Stimulated activated CD4-positive, alpha-beta T cell treated with anti-CD3 and anti-CD28 coated beads, Interleukin-12 subunit alpha, Interleukin-12 subunit beta, amount 100 ng/mL, for 4 hours (primary cell): ENCODE data around the gene SLC12A5.
"Not testable (repeated sequence)": the region's sequence is repeated elsewhere in the genome, so short reads cannot be mapped to it uniquely, and the experiment has no call there.

Experiments
- DNase-seq: peaks from one replicate; pipeline ENCODE4 v3.0.0-alpha.2; 2020

Gene SLC12A5

DNA sequence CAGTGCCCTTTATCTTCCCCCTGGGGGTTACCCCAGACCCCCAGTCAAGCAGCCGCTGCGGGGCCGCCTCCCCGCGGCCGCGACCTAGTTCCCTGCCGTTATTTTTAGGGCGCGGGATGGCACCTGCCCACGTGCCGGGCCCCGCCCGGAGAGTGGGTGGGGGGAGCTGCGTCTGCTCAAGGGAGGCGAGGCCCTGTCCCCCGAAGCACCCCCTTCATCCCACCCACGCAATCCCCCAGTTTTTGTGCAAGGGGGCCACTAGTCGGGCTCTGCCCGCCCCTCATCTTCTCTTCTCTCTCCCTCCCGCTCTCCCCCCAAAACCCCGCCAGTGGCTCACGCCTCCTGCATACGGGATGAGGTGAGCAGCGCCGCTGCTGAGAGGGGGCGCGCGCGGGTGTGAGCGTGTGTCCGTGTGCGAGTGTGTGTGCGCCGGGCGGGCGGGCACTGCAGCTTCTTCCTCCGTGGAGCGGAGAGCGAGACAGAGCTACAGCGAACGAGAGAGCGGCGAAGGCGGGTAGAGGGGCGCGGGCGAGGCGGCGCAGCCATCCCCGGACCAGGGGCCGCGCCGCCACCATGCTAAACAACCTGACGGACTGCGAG is at the start of gene SLC12A5:
TSS of gene SLC12A5 (plus strand) at position 444 of the 600 bp plus-strand sequence. CDS start at position 574, 130 bp downstream.
- DNase-seq: no peak

DNA sequence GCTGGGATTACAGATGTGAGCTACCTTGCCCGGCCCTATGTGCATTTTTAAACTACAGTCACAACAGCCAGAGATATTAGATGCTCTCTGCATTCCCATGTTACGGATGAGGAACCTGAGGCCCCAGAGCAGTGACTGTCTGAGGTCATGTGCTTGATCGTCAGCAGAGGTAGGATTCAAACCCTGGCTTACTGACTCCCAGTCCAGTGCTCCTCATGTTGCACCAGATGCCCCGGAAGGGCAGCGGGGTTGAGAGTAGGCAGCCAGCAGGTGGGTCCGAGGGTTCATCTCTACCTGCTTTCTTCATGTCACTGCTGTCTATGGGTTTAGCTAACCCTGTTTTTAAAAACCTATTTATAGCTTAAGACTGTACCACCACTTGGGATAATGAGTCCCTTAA is 47.8 kb upstream of the SLC12A5 start:
- DNase-seq: no peak

DNA sequence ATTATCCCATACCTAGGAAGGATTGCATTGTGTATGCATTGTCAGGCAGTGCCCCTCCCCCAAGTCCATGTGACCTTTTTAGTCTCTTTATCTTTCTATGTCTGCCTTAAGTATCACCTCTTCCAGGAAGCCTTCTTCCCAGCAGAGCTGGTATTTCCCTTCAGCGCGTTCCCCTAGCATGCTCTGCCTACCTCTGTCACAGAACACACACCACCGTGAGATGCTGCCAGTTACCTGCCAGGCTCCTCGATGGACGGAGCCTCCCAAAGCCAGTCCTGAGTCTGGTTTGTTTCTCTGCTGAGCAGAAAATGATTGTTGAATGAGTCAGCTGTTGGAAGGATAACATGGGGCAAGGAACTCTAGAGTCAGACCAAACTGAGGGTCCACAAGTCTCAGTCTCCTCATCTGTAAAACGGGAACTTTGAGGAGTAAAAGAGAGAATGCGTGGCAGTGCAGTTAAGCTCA is 45.7 kb upstream of the SLC12A5 start:
- no peak for DNase-seq

DNA sequence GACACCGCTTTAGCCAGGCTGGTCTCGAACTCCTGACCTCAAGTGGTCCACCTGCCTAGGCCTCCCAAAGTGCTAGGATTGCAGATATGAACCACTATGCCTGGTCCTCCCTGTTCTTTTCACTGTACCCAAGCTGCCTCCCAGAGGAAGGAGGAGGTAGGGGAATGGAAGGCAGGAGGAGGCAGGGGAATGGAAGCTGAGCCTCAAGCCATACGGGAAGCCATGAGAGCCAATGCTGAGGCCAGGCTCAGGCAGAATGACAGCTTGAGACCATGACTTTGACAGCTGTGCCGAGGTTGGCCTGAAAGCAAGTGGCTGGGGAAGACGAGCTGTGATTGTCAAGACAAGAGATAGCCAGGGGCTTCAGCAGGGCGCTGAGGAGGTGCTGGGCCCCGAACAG is 43.4 kb upstream of the SLC12A5 start:
- DNase-seq: no peak

DNA sequence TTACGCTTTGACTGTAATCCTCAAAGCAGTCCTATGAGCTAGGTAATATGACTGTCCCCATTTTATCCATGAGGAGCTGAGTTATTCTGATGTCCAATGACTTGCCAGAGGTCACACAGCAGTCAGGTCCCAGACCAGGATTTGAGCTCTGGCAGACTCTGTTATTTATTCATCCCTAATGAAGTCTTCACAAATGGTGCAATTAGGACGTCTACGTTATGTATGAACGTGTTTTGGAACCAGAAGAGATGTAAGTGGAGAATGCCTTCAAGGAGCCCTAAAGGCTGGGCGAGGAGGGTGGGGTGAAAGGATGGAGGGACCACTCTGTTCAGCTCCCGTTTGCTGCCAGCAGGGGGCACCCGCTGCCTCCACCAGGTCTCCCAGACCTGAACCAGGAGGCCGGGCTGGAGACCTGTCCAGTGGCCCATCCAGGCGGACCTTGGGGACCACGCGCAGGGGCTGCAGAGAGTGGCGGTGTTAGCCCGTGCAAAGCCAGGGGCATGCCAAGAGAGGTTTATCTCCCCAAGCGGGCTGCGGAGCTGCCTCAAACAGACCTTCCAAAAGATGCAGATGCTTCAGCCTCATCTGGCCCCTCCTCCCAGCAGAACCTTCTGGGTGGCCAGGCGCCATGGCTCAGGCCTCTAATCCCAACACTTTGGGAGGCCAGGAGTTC is 41.8 kb upstream of the SLC12A5 start:
- peak; percentile 76 for DNase-seq

DNA sequence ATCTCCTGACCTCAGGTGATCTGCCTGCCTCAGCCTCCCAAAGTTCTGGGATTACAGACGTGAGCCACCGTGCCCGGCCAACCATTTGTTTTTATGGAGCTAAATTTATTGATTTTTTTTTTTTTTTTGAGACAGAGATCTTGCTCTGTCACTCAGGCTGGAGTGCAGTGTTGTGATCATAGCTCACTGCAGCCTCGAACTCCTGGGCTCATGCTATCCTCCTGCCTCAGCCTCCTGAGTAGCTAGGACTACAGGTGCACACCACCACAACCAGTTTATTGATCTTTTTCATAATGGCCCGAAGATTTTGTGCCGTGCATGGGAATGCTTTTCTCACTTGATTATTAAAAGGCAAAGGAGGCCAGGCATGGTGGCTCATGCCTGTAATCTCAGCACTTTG is 40.2 kb upstream of the SLC12A5 start:
- DNase-seq: not testable (repeated sequence)

DNA sequence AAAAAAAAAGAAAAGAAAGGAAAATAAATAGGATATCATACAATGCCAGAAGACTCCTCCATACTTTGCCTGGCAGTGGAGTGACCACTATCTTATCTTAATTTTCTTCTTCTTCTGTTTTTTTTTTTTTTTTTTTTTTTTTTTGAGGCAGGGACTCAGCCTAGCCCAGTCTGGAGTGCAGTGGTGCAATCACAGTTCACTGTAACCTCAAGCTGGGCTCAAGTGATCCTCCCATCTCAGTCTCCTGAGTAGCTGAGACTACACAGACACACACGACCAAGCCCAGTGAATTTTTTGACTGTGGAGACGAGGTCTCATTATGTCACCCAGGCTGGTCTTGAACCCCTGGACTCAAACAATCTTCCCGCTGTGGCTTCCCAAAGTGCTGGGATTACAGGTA is 37.4 kb upstream of the SLC12A5 start:
- no peak for DNase-seq

DNA sequence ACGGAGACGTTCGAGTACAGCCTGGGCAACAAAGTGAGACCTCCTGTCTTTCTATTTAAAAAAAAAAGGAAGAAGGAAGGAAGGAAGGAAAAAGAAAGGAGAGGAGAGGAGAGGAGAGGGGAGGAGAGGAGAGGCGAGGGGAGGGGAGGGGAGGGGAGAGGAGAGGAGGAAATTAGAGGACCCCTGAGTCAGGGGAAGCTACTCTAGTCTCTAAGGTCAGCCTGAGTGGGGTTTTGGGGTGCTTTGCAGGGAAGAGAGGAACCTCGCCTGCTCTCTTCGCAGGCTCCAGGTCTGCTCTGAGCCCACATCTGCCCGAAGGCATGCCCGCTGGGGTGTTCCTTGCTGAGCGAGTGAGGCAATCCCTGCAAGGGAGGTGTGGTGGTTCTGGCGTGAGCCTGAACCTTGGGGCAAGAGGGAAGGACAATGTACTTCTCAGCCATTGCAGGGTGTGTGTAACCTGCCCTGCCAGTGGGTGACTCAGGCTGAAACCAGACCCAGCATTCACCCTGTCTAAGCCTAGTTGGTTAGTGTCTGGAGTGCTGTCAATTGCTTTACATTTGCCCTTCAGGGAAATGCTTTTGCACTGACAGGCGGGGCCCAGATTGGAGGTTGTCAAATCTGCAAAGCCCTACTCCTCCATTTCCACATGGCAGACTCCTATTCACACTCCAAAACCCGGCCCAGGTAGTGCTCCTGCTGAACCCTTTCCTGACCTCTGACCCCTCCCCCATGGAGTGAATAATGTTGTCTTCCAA is 35.6 kb upstream of the SLC12A5 start:
- DNase-seq: no peak

DNA sequence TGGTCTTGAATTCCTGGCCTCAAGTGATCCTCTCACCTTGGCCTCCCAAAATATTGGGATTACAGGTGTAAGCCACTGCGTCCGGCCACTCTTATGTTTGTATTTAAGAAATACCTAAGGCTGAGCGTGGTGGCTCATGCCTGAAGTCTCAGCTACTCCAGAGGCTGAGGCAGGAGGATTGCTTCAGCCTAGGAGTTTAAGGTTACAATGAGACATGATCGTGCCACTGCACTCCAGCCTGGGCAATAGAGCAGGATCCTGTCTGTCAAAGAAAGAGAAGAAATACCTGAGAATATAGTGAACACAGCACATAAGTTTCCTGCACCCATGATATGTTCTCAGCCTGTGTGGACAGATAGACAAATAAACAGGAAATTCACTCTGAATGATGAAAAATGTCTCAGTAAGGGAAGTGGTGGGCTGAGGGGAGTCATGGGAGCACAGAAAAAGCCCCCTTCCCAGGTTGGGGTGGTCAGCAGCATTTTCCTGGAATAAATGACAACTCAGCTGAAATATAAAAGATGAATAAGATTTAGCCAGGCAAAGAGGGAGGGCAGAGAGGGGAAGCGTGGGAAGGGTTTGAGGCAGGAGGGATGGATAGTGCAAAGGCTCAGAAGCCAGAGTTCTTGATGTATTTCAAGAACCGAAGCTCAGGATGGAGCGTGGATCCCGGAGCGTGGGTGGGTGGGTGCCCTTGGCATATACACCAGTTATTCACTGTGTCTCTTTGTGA is 34.1 kb upstream of the SLC12A5 start:
- DNase-seq: no peak

DNA sequence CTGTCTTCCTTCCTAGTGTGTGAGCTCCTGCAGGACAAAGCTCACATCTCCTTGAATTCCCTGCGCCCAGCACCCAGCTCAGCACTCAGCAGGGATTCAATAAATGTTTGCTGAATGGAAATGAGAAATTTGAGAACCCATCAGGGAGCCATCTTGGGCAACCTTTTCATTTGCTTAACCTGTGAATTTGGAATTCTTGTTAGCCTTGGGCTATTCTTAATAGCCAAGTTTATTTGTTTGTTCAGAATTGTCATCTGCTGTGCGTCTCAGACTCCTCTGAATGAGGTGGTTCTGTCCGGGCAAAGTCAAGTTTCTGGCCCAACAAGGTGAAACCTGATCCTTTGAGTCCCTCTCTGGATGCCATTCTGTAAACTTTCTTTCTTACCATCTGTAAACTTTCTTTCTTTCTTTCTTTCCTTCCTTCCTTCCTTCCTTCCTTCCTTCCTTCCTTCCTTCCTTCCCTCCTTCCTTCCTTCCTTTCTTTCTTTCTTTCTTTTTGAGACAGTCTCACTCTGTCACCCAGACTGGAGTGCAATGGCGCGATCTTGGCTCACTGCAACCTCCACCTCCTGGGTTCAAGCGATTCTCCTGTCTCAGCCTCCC is 33.4 kb upstream of the SLC12A5 start:
- not testable (repeated sequence) for DNase-seq

DNA sequence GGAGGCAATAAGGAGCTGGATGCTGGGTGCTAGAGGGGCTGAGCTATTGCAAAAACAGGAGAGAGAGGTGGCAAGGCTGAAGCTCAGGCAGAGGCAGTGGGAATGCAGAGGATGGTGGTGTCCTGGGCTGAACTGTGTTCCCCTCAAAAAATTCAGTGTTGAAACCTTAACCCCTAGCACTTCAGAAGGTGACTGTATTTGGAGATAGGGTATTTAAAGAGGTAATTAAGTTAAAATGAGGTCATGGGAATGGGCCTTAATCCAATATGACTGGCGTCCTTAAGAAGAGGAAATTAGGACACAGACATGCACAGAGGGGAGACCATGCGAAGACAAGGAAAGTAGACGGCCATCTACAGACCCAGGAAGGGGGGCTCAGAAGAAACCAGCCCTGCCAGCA is 31.8 kb upstream of the SLC12A5 start:
- no peak for DNase-seq

DNA sequence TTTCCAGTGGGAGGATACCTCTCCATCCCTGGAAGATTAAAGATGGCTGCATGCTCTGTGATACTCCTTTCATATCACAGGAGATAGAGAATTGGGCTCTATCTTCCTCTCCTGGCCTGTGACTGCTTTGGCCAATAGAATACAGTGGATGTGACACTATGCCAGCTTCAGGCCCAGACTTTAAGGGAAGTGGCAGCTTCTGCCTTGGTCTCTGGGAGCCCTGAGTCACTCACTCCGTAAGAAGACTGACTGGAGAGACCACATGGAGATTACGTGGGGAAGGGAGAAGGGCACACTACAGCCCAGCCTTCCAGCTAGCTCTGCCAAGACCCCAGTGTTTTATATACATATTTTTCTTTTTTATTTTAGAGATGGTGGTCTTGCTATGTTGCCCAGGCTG is 30.7 kb upstream of the SLC12A5 start:
- no peak for DNase-seq

DNA sequence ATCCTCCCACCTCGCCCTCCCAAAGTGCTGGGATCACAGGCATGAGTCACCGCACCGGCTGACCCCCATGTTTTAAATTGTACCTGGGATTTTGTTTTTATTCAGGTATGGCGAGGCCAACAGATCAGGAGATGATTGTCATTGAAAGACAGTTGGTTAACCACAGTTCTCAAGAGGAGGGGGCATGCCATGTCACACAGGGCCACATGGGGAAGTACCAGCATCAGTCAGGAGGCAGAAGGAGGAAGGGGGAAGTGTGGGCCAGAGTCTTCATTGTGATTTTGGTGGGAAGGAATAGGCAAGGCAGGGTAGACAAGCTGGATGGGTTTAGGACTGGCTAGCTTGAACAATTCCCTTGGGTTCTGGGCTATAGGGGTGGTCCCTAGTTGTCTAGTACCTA is 30.3 kb upstream of the SLC12A5 start:
- DNase-seq: no peak

DNA sequence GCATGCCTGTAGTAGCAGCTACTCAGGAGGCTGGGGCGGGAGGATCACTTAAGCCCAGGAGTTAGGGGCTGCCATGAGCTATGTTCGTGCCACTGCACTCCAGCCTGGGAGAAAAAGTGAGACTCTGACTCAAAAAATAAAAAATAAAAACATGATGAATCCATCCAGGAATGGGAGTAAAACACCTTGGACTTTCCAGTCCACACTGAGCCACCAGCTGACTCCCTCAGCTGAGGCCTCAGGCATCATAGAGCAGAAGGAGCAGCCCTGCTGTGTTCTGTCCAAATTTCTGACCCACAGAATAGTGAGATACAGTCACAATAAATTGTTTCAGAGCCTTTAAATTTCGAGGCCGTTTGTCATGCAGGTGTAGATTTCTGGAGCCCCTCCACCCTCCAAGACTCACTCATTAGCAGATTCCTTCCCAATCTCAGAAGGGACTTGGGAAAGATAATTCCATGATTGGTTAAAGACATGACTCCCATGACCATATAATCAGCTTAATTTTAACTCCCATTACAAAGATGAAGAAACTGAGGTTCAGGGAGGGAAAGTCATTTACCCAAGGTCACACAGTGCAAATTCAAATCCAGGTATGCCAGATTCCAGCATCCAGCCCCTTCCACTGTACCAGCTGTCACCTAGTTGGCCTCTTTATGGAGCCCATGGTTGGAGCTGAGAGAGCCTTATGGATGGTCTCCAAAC is 29.3 kb upstream of the SLC12A5 start:
- DNase-seq: no peak

DNA sequence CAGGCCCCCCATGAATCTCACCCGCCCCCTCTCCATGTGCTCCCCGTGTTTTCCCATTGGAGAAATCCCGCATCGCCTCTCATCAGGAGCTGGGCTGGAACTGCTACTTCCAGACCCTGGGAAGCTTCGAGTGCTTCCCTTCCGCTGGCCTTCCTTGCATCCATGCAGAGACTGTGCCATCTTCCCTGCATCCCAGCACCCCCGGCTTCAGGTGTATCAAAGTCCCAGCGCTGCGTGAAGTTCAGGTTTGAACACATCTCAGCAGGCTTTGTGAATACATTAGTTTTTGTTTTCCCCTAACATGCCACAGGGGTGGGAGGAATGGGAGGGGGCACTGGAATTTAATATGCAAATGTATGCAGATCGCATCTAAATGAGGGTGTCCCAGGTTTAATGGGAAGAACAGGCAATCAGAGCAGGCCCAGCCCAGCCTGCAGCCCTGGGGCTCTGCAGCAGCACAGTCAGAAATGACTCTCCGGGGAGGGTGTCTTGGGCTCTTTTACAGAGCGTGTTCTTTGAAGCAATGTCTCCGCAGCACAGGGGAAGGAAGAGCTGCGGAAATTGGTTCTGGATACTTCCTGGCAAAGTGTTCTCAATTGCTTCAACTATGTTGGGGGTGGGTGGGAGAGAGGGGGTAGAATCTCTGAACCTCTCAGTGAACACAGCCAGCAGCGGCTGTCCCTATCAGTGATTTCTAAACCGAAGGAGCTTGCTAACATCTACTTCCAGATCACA is 28.6 kb upstream of the SLC12A5 start:
- DNase-seq: no peak

DNA sequence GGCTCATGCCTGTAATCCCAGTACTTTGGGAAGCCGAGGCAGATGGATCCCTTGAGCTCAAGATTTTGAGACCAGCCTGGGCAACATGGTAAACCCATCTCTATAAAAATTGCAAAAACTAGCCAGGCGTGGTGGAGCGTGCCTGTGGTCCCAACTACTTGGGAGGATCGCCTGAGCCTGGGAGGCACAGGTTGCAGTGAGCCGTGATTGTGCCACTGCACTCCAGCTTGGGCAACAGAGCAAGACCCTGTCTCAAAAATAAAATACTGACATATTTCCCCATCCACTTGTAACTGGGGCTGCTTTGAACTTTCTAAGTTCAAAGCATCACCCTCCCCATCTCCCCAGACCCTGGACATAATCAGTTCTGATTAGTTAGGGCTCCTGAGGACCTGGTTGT is 27.5 kb upstream of the SLC12A5 start:
- no peak for DNase-seq

DNA sequence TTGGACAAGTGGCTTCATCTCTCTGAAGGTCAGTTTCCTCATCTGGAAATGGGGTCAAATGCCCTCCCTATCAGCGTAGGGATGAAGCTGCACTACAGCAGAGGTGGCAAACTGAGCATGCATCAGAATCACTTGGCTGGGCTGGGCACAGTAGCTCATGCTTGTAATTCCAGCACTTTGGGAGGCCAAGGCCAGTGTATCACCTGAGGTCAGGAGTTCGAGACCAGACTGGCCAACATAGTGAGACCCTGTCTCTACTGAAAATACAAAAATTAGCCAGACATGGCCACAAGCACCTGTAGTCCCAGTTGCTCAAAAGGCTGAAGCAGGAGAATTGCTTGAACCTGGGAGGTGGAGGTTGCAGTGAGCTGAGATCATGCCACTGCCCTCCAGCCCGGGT is 27.0 kb upstream of the SLC12A5 start:
- DNase-seq: no peak

DNA sequence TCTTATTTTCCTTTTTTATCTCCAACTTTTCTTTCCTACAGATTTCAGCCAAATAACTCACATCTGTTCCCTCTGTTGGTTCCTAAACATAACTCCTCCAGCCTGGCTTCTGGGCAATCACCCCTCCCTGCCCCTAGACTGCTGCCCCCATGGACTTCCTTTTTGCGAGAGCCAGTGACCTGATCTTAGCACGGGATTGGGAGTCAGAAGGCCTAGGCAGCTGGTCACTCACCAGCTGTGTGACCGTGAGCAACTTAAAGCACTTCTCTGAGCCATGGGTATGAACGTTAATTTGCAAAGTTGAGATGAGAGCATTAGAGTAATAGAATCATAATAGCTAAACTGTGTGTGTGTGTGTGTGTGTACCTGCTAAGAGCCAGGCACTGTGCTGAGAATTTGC is 24.8 kb upstream of the SLC12A5 start:
- DNase-seq: no peak

DNA sequence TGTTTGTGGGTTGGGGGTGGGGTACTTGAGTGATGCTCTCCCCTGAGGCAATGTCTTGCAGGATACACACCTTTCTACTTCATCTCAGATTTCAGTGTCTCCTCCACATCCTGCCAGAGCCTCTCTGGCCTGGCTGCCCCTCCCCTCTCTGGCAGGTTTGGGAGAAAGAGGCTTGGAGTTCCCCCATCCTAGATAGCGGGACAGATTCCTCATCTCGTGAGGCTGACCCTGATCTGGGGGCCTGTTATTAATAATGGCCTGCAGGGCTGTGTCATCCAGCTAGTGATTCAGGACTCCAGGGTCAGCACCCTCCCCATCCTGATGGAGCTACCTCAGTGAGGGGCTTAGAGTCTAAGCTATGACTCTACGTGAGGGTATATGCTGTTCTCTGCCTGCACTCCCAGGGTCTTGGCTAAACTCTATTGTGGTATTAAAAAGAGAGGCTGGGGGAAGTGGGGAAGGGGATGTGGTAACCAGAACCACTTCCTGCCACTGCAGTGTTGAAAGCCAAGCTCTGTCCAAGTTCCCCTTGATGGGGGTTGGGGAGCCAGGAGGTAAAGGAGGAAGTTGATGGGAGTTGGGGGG is 24.0 kb upstream of the SLC12A5 start:
- DNase-seq: no peak

DNA sequence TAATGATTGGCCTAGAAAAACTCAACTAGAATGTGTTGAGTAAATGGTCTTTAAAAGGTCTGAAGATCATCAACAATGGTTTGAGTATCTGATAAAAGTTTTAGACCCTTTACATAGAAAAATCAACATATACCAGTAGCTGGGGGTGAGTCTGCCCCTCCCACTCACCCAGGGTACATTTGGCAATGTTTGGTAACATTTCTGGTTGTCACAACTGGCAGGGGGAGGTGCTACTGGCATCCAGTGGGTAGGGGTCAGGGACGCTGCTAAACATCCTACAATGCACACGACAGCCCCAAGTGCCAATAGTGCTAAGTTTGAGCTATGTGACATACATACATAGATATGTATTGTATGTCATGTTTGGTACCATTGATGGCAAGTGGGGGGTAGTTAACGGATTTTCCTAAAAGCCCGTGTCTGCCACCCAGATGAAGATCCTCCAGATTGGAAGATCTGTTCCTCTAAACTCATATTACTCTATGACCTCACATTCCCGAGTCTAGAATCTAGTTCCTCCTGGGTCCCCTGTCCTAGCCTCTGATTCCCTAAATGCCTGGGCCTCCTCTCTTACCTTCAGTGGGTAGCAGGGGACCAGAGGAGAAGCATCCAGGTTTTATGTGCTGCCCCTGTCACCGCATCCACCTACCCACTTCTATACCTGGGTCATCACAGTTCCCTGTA is 22.9 kb upstream of the SLC12A5 start:
- no peak for DNase-seq

DNA sequence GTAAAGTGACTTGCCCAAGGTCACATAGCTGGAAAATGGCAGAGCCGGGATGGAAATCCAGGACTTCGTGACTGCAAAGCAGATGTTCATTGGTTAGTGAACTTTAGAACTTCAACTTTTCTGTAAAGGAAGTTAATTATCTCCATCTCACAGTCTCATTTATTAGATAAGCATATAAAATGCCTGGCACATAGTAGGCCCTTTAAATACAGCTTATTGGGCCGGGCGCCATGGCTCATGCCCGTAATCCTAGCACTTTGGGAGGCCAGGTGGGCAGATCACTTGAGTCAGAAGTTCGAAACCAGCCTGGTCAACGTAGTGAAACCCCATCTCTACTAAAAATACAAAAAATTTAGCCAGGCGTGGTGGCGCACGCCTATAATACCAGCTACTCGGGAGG is 22.1 kb upstream of the SLC12A5 start:
- DNase-seq: no peak
